ENCODE measurements around the gene DCBLD2.
"Not testable (repeated sequence)": the region's sequence is repeated elsewhere in the genome, so short reads cannot be mapped to it uniquely, and the experiment has no call there.

DCBLD2 gene

DNA sequence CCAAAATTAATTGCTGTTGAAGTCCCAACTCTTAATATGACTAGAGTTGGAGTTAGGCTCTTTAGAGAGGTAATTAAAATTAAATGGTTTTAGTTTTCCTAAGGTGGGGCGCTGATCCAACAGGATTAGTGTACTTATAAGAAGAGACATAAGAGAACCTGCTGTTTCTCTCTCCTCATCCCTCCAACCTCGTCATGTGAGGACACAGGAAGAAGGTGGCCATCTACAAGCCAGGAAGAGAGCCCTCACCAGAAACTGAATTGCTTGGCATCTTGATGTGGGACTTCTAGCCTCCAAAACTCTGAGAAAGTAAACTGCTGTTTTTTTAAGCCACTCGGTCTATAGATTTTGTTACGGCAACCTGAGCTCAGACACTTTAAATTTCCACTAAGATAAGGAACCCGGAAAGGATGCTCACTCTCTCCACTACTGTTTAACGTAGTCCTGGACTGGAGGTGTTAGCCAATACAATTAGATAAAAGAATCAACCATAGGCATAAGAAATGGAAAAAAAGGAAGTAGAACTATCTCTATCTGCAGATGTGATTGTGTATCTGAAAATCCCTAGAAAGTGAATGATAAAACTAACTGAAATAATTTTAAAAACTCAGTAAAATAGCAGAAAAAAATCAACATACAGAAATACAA is 26.8 kb downstream of the DCBLD2 start:
- Histone ChIP-seq H3K27ac (ENCODE audit: insufficient read depth, low read depth, low read length, poor library complexity, severe bottlenecking) (no peak overlapping the region), H3K4me3 (ENCODE audit: insufficient read depth, low read depth, low read length) (no peak overlapping the region), H3K9me3 (ENCODE audit: control insufficient read depth, low read length) (no peaks in the 10 kb centered on the region), H3K4me1 (ENCODE audit: control insufficient read depth, insufficient read depth, low read length) (no peaks in the 10 kb centered on the region), H3K27me3 (ENCODE audit: control insufficient read depth, insufficient read depth, low read length, poor library complexity, severe bottlenecking) (no peaks in the 10 kb centered on the region), H3K36me3 (ENCODE audit: control insufficient read depth, insufficient read depth, low read length) (peaks cover 2% of the 10 kb centered on the region)
- 72 to 90% methylated on average over 5 to 6 of the region's 6 CpGs for WGBS, 2 experiments

DNA sequence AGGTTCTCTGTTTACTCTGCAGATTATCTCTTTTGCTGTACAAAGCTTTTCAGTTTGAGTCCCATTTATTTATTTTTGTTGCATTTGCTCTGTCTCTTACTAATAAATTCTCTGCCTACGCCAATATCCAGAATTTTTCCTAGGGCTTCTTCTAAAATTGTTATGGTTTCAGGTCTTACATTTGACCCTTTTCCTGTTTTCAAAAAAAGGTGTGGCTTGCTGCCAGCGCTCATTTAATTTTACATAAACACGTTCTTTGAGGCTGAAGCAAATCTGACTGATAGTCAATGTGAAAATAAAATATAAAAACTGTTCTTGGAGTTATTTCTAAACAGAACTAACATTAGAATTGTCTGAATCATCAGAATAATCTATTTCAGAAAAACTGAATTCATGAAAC is 32.1 kb downstream of the DCBLD2 start:
- WGBS, 2 experiments = 92 to 93% methylated on average over 2 to 3 of the region's 3 CpGs
- Histone ChIP-seq H3K4me1 (ENCODE audit: control insufficient read depth, insufficient read depth, low read length) (no peaks in the 10 kb centered on the region), H3K27me3 (ENCODE audit: control insufficient read depth, insufficient read depth, low read length, poor library complexity, severe bottlenecking) (no peaks in the 10 kb centered on the region), H3K36me3 (ENCODE audit: control insufficient read depth, insufficient read depth, low read length) (no peaks in the 10 kb centered on the region), H3K4me3 (ENCODE audit: insufficient read depth, low read depth, low read length) (no peak overlapping the region), H3K27ac (ENCODE audit: insufficient read depth, low read depth, low read length, poor library complexity, severe bottlenecking) (no peak overlapping the region), H3K9me3 (ENCODE audit: control insufficient read depth, low read length) (no peaks in the 10 kb centered on the region)

DNA sequence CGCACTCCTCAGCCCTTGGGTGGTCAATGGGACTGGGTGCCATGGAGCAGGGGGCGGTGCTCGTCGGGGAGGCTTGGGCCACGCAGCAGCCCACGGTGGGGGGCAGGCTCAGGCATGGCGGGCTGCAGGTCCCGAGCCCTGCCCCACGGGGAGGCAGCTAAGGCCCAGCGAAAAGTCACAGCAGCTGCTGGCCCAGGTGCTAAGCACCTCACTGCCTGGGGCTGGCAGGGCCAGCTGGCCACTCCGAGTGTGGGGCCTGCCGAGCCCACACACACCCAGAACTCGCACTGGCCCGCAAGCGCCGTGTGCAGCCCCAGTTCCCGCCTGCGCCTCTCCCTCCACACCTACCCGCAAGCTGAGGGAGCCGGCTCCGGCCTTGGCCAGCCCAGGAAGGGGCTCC is 43.5 kb downstream of the DCBLD2 start:
- H3K36me3 ChIP-seq (ENCODE audit: control insufficient read depth, insufficient read depth, low read length); H3K4me1 ChIP-seq (ENCODE audit: control insufficient read depth, insufficient read depth, low read length); H3K9me3 ChIP-seq (ENCODE audit: control insufficient read depth, low read length); H3K4me3 ChIP-seq (ENCODE audit: insufficient read depth, low read depth, low read length); H3K27me3 ChIP-seq (ENCODE audit: control insufficient read depth, insufficient read depth, low read length, poor library complexity, severe bottlenecking); H3K27ac ChIP-seq (ENCODE audit: insufficient read depth, low read depth, low read length, poor library complexity, severe bottlenecking): not testable (repeated sequence)
- WGBS, 2 experiments = 89 to 90% methylated on average over 21 of the region's 21 CpGs

- H3K4me1 ChIP-seq (ENCODE audit: control insufficient read depth, insufficient read depth, low read length); H3K36me3 ChIP-seq (ENCODE audit: control insufficient read depth, insufficient read depth, low read length); H3K27ac ChIP-seq (ENCODE audit: insufficient read depth, low read depth, low read length, poor library complexity, severe bottlenecking); H3K4me3 ChIP-seq (ENCODE audit: insufficient read depth, low read depth, low read length); H3K27me3 ChIP-seq (ENCODE audit: control insufficient read depth, insufficient read depth, low read length, poor library complexity, severe bottlenecking); H3K9me3 ChIP-seq (ENCODE audit: control insufficient read depth, low read length): not testable (repeated sequence)
- 88 to 90% methylated on average over 9 of the region's 9 CpGs for WGBS, 2 experiments
Measured at GRCh38 chr3:98857258-98857657, 44.2 kb downstream of the DCBLD2 start.

GRCh38 chr3:98856724-98857123 is 44.8 kb downstream of the DCBLD2 start:
- WGBS, 2 experiments = 91 to 99% methylated on average over 7 to 8 of the region's 8 CpGs
- Histone ChIP-seq H3K4me3 (ENCODE audit: insufficient read depth, low read depth, low read length) (no peak overlapping the region), H3K4me1 (ENCODE audit: control insufficient read depth, insufficient read depth, low read length) (no peaks in the 10 kb centered on the region), H3K27ac (ENCODE audit: insufficient read depth, low read depth, low read length, poor library complexity, severe bottlenecking) (no peak overlapping the region), H3K27me3 (ENCODE audit: control insufficient read depth, insufficient read depth, low read length, poor library complexity, severe bottlenecking) (no peaks in the 10 kb centered on the region), H3K9me3 (ENCODE audit: control insufficient read depth, low read length) (no peaks in the 10 kb centered on the region), H3K36me3 (ENCODE audit: control insufficient read depth, insufficient read depth, low read length) (peaks cover 8% of the 10 kb centered on the region)

- no peaks in the 10 kb centered on the region for H3K4me1 ChIP-seq (ENCODE audit: control insufficient read depth, insufficient read depth, low read length)
- no peak overlapping the region for H3K27ac ChIP-seq (ENCODE audit: insufficient read depth, low read depth, low read length, poor library complexity, severe bottlenecking)
- no peaks in the 10 kb centered on the region for H3K9me3 ChIP-seq (ENCODE audit: control insufficient read depth, low read length)
- WGBS, 2 experiments = 90 to 93% methylated on average over 1 of the region's 1 CpG
- H3K27me3 ChIP-seq (ENCODE audit: control insufficient read depth, insufficient read depth, low read length, poor library complexity, severe bottlenecking) = no peaks in the 10 kb centered on the region
- H3K36me3 ChIP-seq (ENCODE audit: control insufficient read depth, insufficient read depth, low read length) = peaks cover 8% of the 10 kb centered on the region
- H3K4me3 ChIP-seq (ENCODE audit: insufficient read depth, low read depth, low read length) = no peak overlapping the region
Measured at GRCh38 chr3:98855806-98856400, 45.6 kb downstream of the DCBLD2 start.

GRCh38 chr3:98848108-98848507 is 53.4 kb downstream of the DCBLD2 start:
- no peaks in the 10 kb centered on the region for H3K9me3 ChIP-seq (ENCODE audit: control insufficient read depth, low read length)
- peaks cover 9% of the 10 kb centered on the region for H3K36me3 ChIP-seq (ENCODE audit: control insufficient read depth, insufficient read depth, low read length)
- H3K27ac ChIP-seq (ENCODE audit: insufficient read depth, low read depth, low read length, poor library complexity, severe bottlenecking) = no peak overlapping the region
- H3K4me1 ChIP-seq (ENCODE audit: control insufficient read depth, insufficient read depth, low read length) = no peaks in the 10 kb centered on the region
- no peaks in the 10 kb centered on the region for H3K27me3 ChIP-seq (ENCODE audit: control insufficient read depth, insufficient read depth, low read length, poor library complexity, severe bottlenecking)
- WGBS, 2 experiments = 100% methylated on average over 1 of the region's 1 CpG; no CpG with 5 or more reads in 1 of the 2 experiments
- no peak overlapping the region for H3K4me3 ChIP-seq (ENCODE audit: insufficient read depth, low read depth, low read length)

GRCh38 chr3:98846101-98846500 is 55.4 kb downstream of the DCBLD2 start:
- Histone ChIP-seq H3K27ac (ENCODE audit: insufficient read depth, low read depth, low read length, poor library complexity, severe bottlenecking) (no peak overlapping the region), H3K4me1 (ENCODE audit: control insufficient read depth, insufficient read depth, low read length) (no peaks in the 10 kb centered on the region), H3K27me3 (ENCODE audit: control insufficient read depth, insufficient read depth, low read length, poor library complexity, severe bottlenecking) (no peaks in the 10 kb centered on the region), H3K36me3 (ENCODE audit: control insufficient read depth, insufficient read depth, low read length) (peaks cover 9% of the 10 kb centered on the region), H3K4me3 (ENCODE audit: insufficient read depth, low read depth, low read length) (no peak overlapping the region), H3K9me3 (ENCODE audit: control insufficient read depth, low read length) (no peaks in the 10 kb centered on the region)

DNA sequence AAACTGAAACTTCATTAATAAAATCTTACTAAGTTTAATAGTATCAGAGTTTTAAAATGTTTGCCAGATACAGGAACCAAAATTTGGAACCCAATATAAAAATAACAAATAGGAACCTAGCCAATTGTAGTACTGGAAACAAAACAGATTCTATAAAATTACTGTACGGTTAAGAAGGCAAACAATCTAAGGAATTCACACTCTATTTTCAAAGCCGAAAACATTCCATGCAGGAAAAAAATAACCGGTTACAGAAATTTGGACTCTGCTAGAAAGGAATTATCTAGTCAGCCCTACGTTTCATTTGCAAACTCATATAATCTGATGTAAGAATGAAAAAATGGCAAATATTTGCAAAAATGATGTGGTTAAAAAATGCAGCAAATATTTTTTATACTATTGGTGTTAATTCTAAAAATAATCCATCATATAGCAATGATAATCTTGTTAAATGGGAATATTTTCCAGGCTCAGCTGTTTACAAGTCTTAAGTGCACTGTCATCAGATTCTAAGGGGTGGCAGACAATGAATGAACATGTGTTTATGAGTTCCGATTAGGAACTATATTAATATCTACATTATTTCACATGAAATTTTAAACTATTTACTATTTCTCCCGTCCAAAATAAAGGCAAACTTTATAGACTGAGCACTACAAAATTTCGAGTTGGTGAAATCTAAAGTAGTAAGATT is 58.1 kb downstream of the DCBLD2 start:
- H3K36me3 ChIP-seq (ENCODE audit: control insufficient read depth, insufficient read depth, low read length) = peaks cover 12% of the 10 kb centered on the region
- H3K4me1 ChIP-seq (ENCODE audit: control insufficient read depth, insufficient read depth, low read length) = no peaks in the 10 kb centered on the region
- no peaks in the 10 kb centered on the region for H3K27me3 ChIP-seq (ENCODE audit: control insufficient read depth, insufficient read depth, low read length, poor library complexity, severe bottlenecking)
- H3K4me3 ChIP-seq (ENCODE audit: insufficient read depth, low read depth, low read length) = no peak overlapping the region
- no peak overlapping the region for H3K27ac ChIP-seq (ENCODE audit: insufficient read depth, low read depth, low read length, poor library complexity, severe bottlenecking)
- 95 to 96% methylated on average over 5 to 6 of the region's 7 CpGs for WGBS, 2 experiments
- H3K9me3 ChIP-seq (ENCODE audit: control insufficient read depth, low read length) = no peaks in the 10 kb centered on the region

DNA sequence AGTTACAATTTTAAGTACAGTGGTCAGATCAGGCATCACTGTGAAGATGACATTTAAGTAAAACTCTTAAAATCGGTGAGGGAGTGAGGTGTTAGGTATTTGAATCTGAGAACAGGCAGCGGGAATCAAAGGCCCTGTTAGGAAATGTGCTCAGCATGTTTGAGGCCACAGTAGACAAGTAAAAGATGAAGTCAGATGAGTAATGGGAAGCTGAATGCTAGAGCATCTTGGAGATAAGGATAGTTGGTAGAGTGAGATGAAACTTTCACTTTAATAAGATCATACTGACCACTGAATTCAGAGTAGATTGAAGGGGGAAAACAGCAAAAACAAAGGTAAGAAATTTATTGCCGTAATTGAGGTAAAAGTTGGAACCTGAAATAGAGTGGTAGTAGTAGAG is 61.6 kb downstream of the DCBLD2 start:
- H3K4me1 ChIP-seq (ENCODE audit: control insufficient read depth, insufficient read depth, low read length) = no peaks in the 10 kb centered on the region
- no peak overlapping the region for H3K4me3 ChIP-seq (ENCODE audit: insufficient read depth, low read depth, low read length)
- no peak overlapping the region for H3K27ac ChIP-seq (ENCODE audit: insufficient read depth, low read depth, low read length, poor library complexity, severe bottlenecking)
- H3K36me3 ChIP-seq (ENCODE audit: control insufficient read depth, insufficient read depth, low read length) = peaks cover 6% of the 10 kb centered on the region
- H3K27me3 ChIP-seq (ENCODE audit: control insufficient read depth, insufficient read depth, low read length, poor library complexity, severe bottlenecking) = no peaks in the 10 kb centered on the region
- WGBS, 2 experiments = 96 to 97% methylated on average over 3 of the region's 3 CpGs
- H3K9me3 ChIP-seq (ENCODE audit: control insufficient read depth, low read length) = no peaks in the 10 kb centered on the region
